ENCODE data around the gene PLPPR1. TPM values are rescaled to one million over a fixed set of nuclear protein-coding genes. Genes with fewer than 3 reads are reported as not detected.
"Not testable (repeated sequence)": the region's sequence is repeated elsewhere in the genome, so short reads cannot be mapped to it uniquely, and the experiment has no call there.

PLPPR1 gene
- polyA plus RNA-seq, 1 donor = 0.87 TPM

GRCh38 chr9:101270302-101270701 lies 241.8 kb downstream of the PLPPR1 start:
- WGBS (ENCODE audit: insufficient coverage, low lambda C conversion rate) = 100% methylated on average over 2 of the region's 2 CpGs
- no peaks in the 10 kb centered on the region for H3K27me3 ChIP-seq (ENCODE audit: control insufficient read depth, insufficient read depth, low read length)
- no peaks in the 10 kb centered on the region for H3K36me3 ChIP-seq (ENCODE audit: control insufficient read depth, insufficient read depth, low read length)
- H3K4me1 ChIP-seq (ENCODE audit: control insufficient read depth, insufficient read depth, low read length) = no peaks in the 10 kb centered on the region
- H3K4me3 ChIP-seq (ENCODE audit: low read length) = no peak overlapping the region
- H3K27ac ChIP-seq (ENCODE audit: low read length) = no peak overlapping the region
- no peaks in the 10 kb centered on the region for H3K9me3 ChIP-seq (ENCODE audit: control insufficient read depth, low read depth, low read length)
- no peak for DNase-seq

- H3K4me3 ChIP-seq (ENCODE audit: low read length) = no peak overlapping the region
- 60% methylated on average over 1 of the region's 3 CpGs for WGBS (ENCODE audit: insufficient coverage, low lambda C conversion rate)
- no peaks in the 10 kb centered on the region for H3K36me3 ChIP-seq (ENCODE audit: control insufficient read depth, insufficient read depth, low read length)
- no peaks in the 10 kb centered on the region for H3K27me3 ChIP-seq (ENCODE audit: control insufficient read depth, insufficient read depth, low read length)
- no peak overlapping the region for H3K27ac ChIP-seq (ENCODE audit: low read length)
- peak in 1 of 2 donors; percentile 3 for DNase-seq
- no peaks in the 10 kb centered on the region for H3K9me3 ChIP-seq (ENCODE audit: control insufficient read depth, low read depth, low read length)
- H3K4me1 ChIP-seq (ENCODE audit: control insufficient read depth, insufficient read depth, low read length) = no peaks in the 10 kb centered on the region
These were observed 242.6 kb downstream of the PLPPR1 start for GRCh38 chr9:101271102-101271501.

- no peaks in the 10 kb centered on the region for H3K9me3 ChIP-seq (ENCODE audit: control insufficient read depth, low read depth, low read length)
- no peak overlapping the region for H3K27ac ChIP-seq (ENCODE audit: low read length)
- no peaks in the 10 kb centered on the region for H3K36me3 ChIP-seq (ENCODE audit: control insufficient read depth, insufficient read depth, low read length)
- whole genome bisulfite sequencing (ENCODE audit: insufficient coverage, low lambda C conversion rate) = 82% methylated on average over 2 of the region's 8 CpGs
- no peaks in the 10 kb centered on the region for H3K27me3 ChIP-seq (ENCODE audit: control insufficient read depth, insufficient read depth, low read length)
- DNase-seq = no peak
- H3K4me3 ChIP-seq (ENCODE audit: low read length) = no peak overlapping the region
- no peaks in the 10 kb centered on the region for H3K4me1 ChIP-seq (ENCODE audit: control insufficient read depth, insufficient read depth, low read length)
These were observed 246.6 kb downstream of the PLPPR1 start for GRCh38 chr9:101274971-101275768.

- H3K4me1 ChIP-seq (ENCODE audit: control insufficient read depth, insufficient read depth, low read length) = no peaks in the 10 kb centered on the region
- no peaks in the 10 kb centered on the region for H3K36me3 ChIP-seq (ENCODE audit: control insufficient read depth, insufficient read depth, low read length)
- no peak for DNase-seq
- no peak overlapping the region for H3K27ac ChIP-seq (ENCODE audit: low read length)
- H3K4me3 ChIP-seq (ENCODE audit: low read length) = no peak overlapping the region
- no peaks in the 10 kb centered on the region for H3K27me3 ChIP-seq (ENCODE audit: control insufficient read depth, insufficient read depth, low read length)
- no peaks in the 10 kb centered on the region for H3K9me3 ChIP-seq (ENCODE audit: control insufficient read depth, low read depth, low read length)
- no CpG with 5 or more reads among the region's 6 CpGs for WGBS (ENCODE audit: insufficient coverage, low lambda C conversion rate)
These were observed 247.3 kb downstream of the PLPPR1 start for GRCh38 chr9:101275769-101276250.

- H3K9me3 ChIP-seq (ENCODE audit: control insufficient read depth, low read depth, low read length); H3K4me3 ChIP-seq (ENCODE audit: low read length); H3K4me1 ChIP-seq (ENCODE audit: control insufficient read depth, insufficient read depth, low read length); H3K27me3 ChIP-seq (ENCODE audit: control insufficient read depth, insufficient read depth, low read length); DNase-seq; H3K27ac ChIP-seq (ENCODE audit: low read length); H3K36me3 ChIP-seq (ENCODE audit: control insufficient read depth, insufficient read depth, low read length): not testable (repeated sequence)
- WGBS (ENCODE audit: insufficient coverage, low lambda C conversion rate) = no CpG with 5 or more reads among the region's 12 CpGs
These were observed 262.5 kb downstream of the PLPPR1 start for GRCh38 chr9:101291043-101291442.

- H3K9me3 ChIP-seq (ENCODE audit: control insufficient read depth, low read depth, low read length) = no peaks in the 10 kb centered on the region
- no peak for DNase-seq
- no peak overlapping the region for H3K27ac ChIP-seq (ENCODE audit: low read length)
- no peaks in the 10 kb centered on the region for H3K36me3 ChIP-seq (ENCODE audit: control insufficient read depth, insufficient read depth, low read length)
- H3K27me3 ChIP-seq (ENCODE audit: control insufficient read depth, insufficient read depth, low read length) = no peaks in the 10 kb centered on the region
- H3K4me3 ChIP-seq (ENCODE audit: low read length) = no peak overlapping the region
- no peaks in the 10 kb centered on the region for H3K4me1 ChIP-seq (ENCODE audit: control insufficient read depth, insufficient read depth, low read length)
These were observed 271.4 kb downstream of the PLPPR1 start for GRCh38 chr9:101299901-101300300.

GRCh38 chr9:101307051-101307450 lies 278.5 kb downstream of the PLPPR1 start:
- Histone ChIP-seq H3K36me3 (ENCODE audit: control insufficient read depth, insufficient read depth, low read length) (no peaks in the 10 kb centered on the region), H3K27me3 (ENCODE audit: control insufficient read depth, insufficient read depth, low read length) (no peaks in the 10 kb centered on the region), H3K4me3 (ENCODE audit: low read length) (no peak overlapping the region), H3K4me1 (ENCODE audit: control insufficient read depth, insufficient read depth, low read length) (no peaks in the 10 kb centered on the region), H3K9me3 (ENCODE audit: control insufficient read depth, low read depth, low read length) (no peaks in the 10 kb centered on the region), H3K27ac (ENCODE audit: low read length) (no peak overlapping the region)
- no CpG with 5 or more reads among the region's 3 CpGs for WGBS (ENCODE audit: insufficient coverage, low lambda C conversion rate)
- DNase-seq = no peak

- Histone ChIP-seq H3K4me3 (ENCODE audit: low read length) (no peak overlapping the region), H3K27me3 (ENCODE audit: control insufficient read depth, insufficient read depth, low read length) (no peaks in the 10 kb centered on the region), H3K9me3 (ENCODE audit: control insufficient read depth, low read depth, low read length) (no peaks in the 10 kb centered on the region), H3K36me3 (ENCODE audit: control insufficient read depth, insufficient read depth, low read length) (no peaks in the 10 kb centered on the region), H3K4me1 (ENCODE audit: control insufficient read depth, insufficient read depth, low read length) (no peaks in the 10 kb centered on the region), H3K27ac (ENCODE audit: low read length) (no peak overlapping the region)
- DNase-seq = no peak
- no CpG with 5 or more reads among the region's 3 CpGs for WGBS (ENCODE audit: insufficient coverage, low lambda C conversion rate)
These were observed 279.1 kb downstream of the PLPPR1 start for GRCh38 chr9:101307524-101308213.

- no peaks in the 10 kb centered on the region for H3K27me3 ChIP-seq (ENCODE audit: control insufficient read depth, insufficient read depth, low read length)
- 62% methylated on average over 3 of the region's 8 CpGs for WGBS (ENCODE audit: insufficient coverage, low lambda C conversion rate)
- H3K4me1 ChIP-seq (ENCODE audit: control insufficient read depth, insufficient read depth, low read length) = no peaks in the 10 kb centered on the region
- no peaks in the 10 kb centered on the region for H3K9me3 ChIP-seq (ENCODE audit: control insufficient read depth, low read depth, low read length)
- no peak for DNase-seq
- H3K36me3 ChIP-seq (ENCODE audit: control insufficient read depth, insufficient read depth, low read length) = no peaks in the 10 kb centered on the region
- no peak overlapping the region for H3K27ac ChIP-seq (ENCODE audit: low read length)
- H3K4me3 ChIP-seq (ENCODE audit: low read length) = no peak overlapping the region
These were observed 280.6 kb downstream of the PLPPR1 start for GRCh38 chr9:101309139-101309538.

- Histone ChIP-seq H3K9me3 (ENCODE audit: control insufficient read depth, low read depth, low read length) (no peaks in the 10 kb centered on the region), H3K27me3 (ENCODE audit: control insufficient read depth, insufficient read depth, low read length) (no peaks in the 10 kb centered on the region), H3K36me3 (ENCODE audit: control insufficient read depth, insufficient read depth, low read length) (no peaks in the 10 kb centered on the region), H3K4me1 (ENCODE audit: control insufficient read depth, insufficient read depth, low read length) (no peaks in the 10 kb centered on the region), H3K4me3 (ENCODE audit: low read length) (no peak overlapping the region), H3K27ac (ENCODE audit: low read length) (no peak overlapping the region)
- WGBS (ENCODE audit: insufficient coverage, low lambda C conversion rate) = 67% methylated on average over 1 of the region's 2 CpGs
- DNase-seq = no peak
These were observed 282.7 kb downstream of the PLPPR1 start for GRCh38 chr9:101311191-101311590.
